ENCODE measurements around the gene SIK3.
"Not testable (repeated sequence)": the region's sequence is repeated elsewhere in the genome, so short reads cannot be mapped to it uniquely, and the experiment has no call there.

SIK3 gene

GRCh38 chr11:116838321-116839084 lies 259.7 kb downstream of the SIK3 start:
- no peak for DNase-seq (ENCODE audit: low spot score)

- peak; percentile 19 for DNase-seq (ENCODE audit: low spot score)
Measured at GRCh38 chr11:116837231-116838091, 260.8 kb downstream of the SIK3 start, which contains the start of gene APOA1. Gene APOA1 (minus strand): TSS chr11:116837622. CDS start chr11:116837387, 235 bp downstream.

- no peak for DNase-seq (ENCODE audit: low spot score)
Measured at GRCh38 chr11:116836632-116836991, 261.6 kb downstream of the SIK3 start.

GRCh38 chr11:116835791-116836631 lies 262.2 kb downstream of the SIK3 start:
- DNase-seq (ENCODE audit: low spot score): peak; percentile 22

GRCh38 chr11:116835042-116835772 lies 263.0 kb downstream of the SIK3 start:
- DNase-seq (ENCODE audit: low spot score): no peak

GRCh38 chr11:116834535-116835041 lies 263.6 kb downstream of the SIK3 start:
- not testable (repeated sequence) for DNase-seq (ENCODE audit: low spot score)

- DNase-seq (ENCODE audit: low spot score): no peak
Measured at GRCh38 chr11:116833816-116834534, 264.3 kb downstream of the SIK3 start.

GRCh38 chr11:116833491-116833815 lies 264.8 kb downstream of the SIK3 start:
- no peak for DNase-seq (ENCODE audit: low spot score)

GRCh38 chr11:116832350-116833290 lies 265.6 kb downstream of the SIK3 start:
- DNase-seq (ENCODE audit: low spot score): no peak

GRCh38 chr11:116831790-116832349 lies 266.4 kb downstream of the SIK3 start:
- DNase-seq (ENCODE audit: low spot score): no peak

GRCh38 chr11:116830184-116830912 lies 267.9 kb downstream of the SIK3 start:
- DNase-seq (ENCODE audit: low spot score): no peak

- no peak for DNase-seq (ENCODE audit: low spot score)
Measured at GRCh38 chr11:116829525-116830183, 268.6 kb downstream of the SIK3 start, which contains the start of gene APOC3. Gene APOC3 (plus strand): TSS chr11:116829907. CDS start chr11:116830583, 676 bp downstream.

GRCh38 chr11:116828632-116829524 lies 269.4 kb downstream of the SIK3 start:
- DNase-seq (ENCODE audit: low spot score): no peak

- DNase-seq (ENCODE audit: low spot score): no peak
Measured at GRCh38 chr11:116827461-116827860, 270.8 kb downstream of the SIK3 start.

- no peak for DNase-seq (ENCODE audit: low spot score)
Measured at GRCh38 chr11:116826751-116827431, 271.3 kb downstream of the SIK3 start.
